HG03066 (cell line): Measurements from ENCODE around the gene FUT8.

ENCODE experiments used
- ATAC-seq: cut with Tn5 transposase; IDR thresholded peaks from one replicate; pipeline ENCODE4 v1.9.1; 2021; ENCODE audit warnings: low read depth; ENCODE audit not compliant: unreplicated experiment

Gene FUT8

GRCh38 chr14:65412032-65412846 lies at the start of gene FUT8:
FUT8 (plus strand) TSS chr14:65412730; CDS start chr14:65561564, 148,834 bp downstream.
- ATAC-seq, result peak; percentile 53

GRCh38 chr14:65366802-65367565 lies 45.5 kb upstream of the FUT8 start:
- no peak for ATAC-seq

- ATAC-seq, result no peak
Measured at GRCh38 chr14:65369560-65369959, 43.0 kb upstream of the FUT8 start.

- no peak for ATAC-seq
Measured at GRCh38 chr14:65370801-65371248, 41.7 kb upstream of the FUT8 start.

GRCh38 chr14:65371784-65372183 lies 40.7 kb upstream of the FUT8 start:
- no peak for ATAC-seq

- no peak for ATAC-seq
Measured at GRCh38 chr14:65373016-65373670, 39.4 kb upstream of the FUT8 start.

- no peak for ATAC-seq
Measured at GRCh38 chr14:65373671-65374039, 38.9 kb upstream of the FUT8 start.

GRCh38 chr14:65377576-65377975 lies 35.0 kb upstream of the FUT8 start:
- ATAC-seq, result no peak

- ATAC-seq, result no peak
Measured at GRCh38 chr14:65382586-65382985, 29.9 kb upstream of the FUT8 start.

GRCh38 chr14:65387171-65387570 lies 25.4 kb upstream of the FUT8 start:
- no peak for ATAC-seq

- no peak for ATAC-seq
Measured at GRCh38 chr14:65387628-65388027, 24.9 kb upstream of the FUT8 start.

GRCh38 chr14:65392296-65392695 lies 20.2 kb upstream of the FUT8 start:
- no peak for ATAC-seq

GRCh38 chr14:65396082-65396910 lies 16.2 kb upstream of the FUT8 start:
- ATAC-seq, result no peak

GRCh38 chr14:65403231-65403630 lies 9.3 kb upstream of the FUT8 start:
- ATAC-seq, result no peak

- ATAC-seq, result no peak
Measured at GRCh38 chr14:65408113-65408512, 4.4 kb upstream of the FUT8 start.

- ATAC-seq, result no peak
Measured at GRCh38 chr14:65410640-65411039, 1.9 kb upstream of the FUT8 start.

- ATAC-seq, result peak; percentile 59
Measured at GRCh38 chr14:65411656-65412031, 886 bp upstream of the FUT8 start.

GRCh38 chr14:65412856-65413738 lies 567 bp downstream of the FUT8 start:
- peak; percentile 37 for ATAC-seq

GRCh38 chr14:65413739-65414045 lies 1.2 kb downstream of the FUT8 start:
- no peak for ATAC-seq
